H1 (cell line): Measurements from ENCODE around the gene PIM2. TPM values are rescaled to one million over a fixed set of nuclear protein-coding genes. Genes with fewer than 3 reads are reported as not detected.

Source experiments
- CTCF ChIA-PET: fragments of 300-600 bp; sonication (Branson Sonifier 250); formaldehyde crosslinking; loops from one replicate; lab custom pipeline; 2021; ENCODE audit not compliant: partially characterized antibody; lab: Charles Lee
- POLR2A ChIA-PET: fragments of 300-600 bp; sonication (Branson Sonifier 250); formaldehyde crosslinking; loops from one replicate; lab custom pipeline; 2021; ENCODE audit warnings: inconsistent platforms; ENCODE audit not compliant: partially characterized antibody; lab: Charles Lee
- DNase-seq, 2 experiments: peaks; one replicate each; pipeline versions ENCODE4 v3.0.0 to v3.0.0-alpha.2; 2010 to 2022; ENCODE audit warnings: low spot score in 2 of 2, low read depth in 1 of 2, mixed read lengths in 1 of 2
- FAIRE-seq: peaks from 2 replicates; lab custom pipeline; 2011; peaks lifted over from hg19 to GRCh38; lab: Jason Lieb, UNC
- H2AFZ ChIP-seq: 2 replicates; pipeline ENCODE4 v1.8.1; 2012; ENCODE audit warnings: low read length, inconsistent platforms
- H2AK5ac ChIP-seq: 2 replicates; pipeline ENCODE4 v1.6.1; 2013; ENCODE audit warnings: low read depth, low read length
- H2BK120ac ChIP-seq: replicated peaks from 2 replicates; pipeline ENCODE3; 2013; ENCODE audit warnings: low read depth, low read length, inconsistent platforms
- H2BK12ac ChIP-seq: 2 replicates; pipeline ENCODE4 v1.6.1; 2013; ENCODE audit warnings: low read depth, low read length
- H2BK15ac ChIP-seq: 2 replicates; pipeline ENCODE4 v1.6.1; 2013; ENCODE audit warnings: low read length
- H2BK20ac ChIP-seq: 2 replicates; pipeline ENCODE4 v1.6.1; 2013; ENCODE audit warnings: low read length
- H2BK5ac ChIP-seq: 2 replicates; pipeline ENCODE4 v1.6.1; 2013; ENCODE audit warnings: low read depth, low read length
- H3K14ac ChIP-seq: 2 replicates; pipeline ENCODE4 v1.6.1; 2013; ENCODE audit warnings: inconsistent platforms; ENCODE audit not compliant: insufficient read length
- H3K18ac ChIP-seq: 2 replicates; pipeline ENCODE4 v1.6.1; 2013; ENCODE audit warnings: low read length; ENCODE audit errors: extremely low read depth
- H3K23ac ChIP-seq: 2 replicates; pipeline ENCODE4 v1.6.1; 2013; ENCODE audit warnings: inconsistent platforms; ENCODE audit not compliant: insufficient read length
- H3K23me2 ChIP-seq: 2 replicates; pipeline ENCODE4 v1.6.1; 2013; ENCODE audit warnings: low read depth, low read length
- H3K27ac ChIP-seq: 2 replicates; pipeline ENCODE4 v1.6.1; 2011; ENCODE audit warnings: low read depth, low read length, inconsistent platforms
- H3K27me3 ChIP-seq, 4 experiments: replicated peaks in 1 of 4; 1 replicate in 1 of 4; 2 replicates in 3 of 4; pipeline versions ENCODE4 v1.6.1 to v1.8.1; 2011 to 2013; ENCODE audit warnings: low read length in 3 of 4, mild to moderate bottlenecking in 3 of 4, inconsistent platforms in 2 of 4, mixed read lengths in 2 of 4, moderate library complexity in 1 of 4; ENCODE audit not compliant: control insufficient read depth in 3 of 4, insufficient read depth in 3 of 4; ENCODE audit errors: extremely low read depth in 1 of 4
- H3K36me3 ChIP-seq, 4 experiments: 2 replicates each; pipeline versions ENCODE4 v1.6.1 to v1.8.1; 2011 to 2013; ENCODE audit warnings: mild to moderate bottlenecking in 4 of 4, low read length in 3 of 4, moderate library complexity in 2 of 4, control low read depth in 1 of 4, inconsistent platforms in 1 of 4; ENCODE audit not compliant: insufficient read depth in 4 of 4, control insufficient read depth in 2 of 4
- H3K4ac ChIP-seq: replicated peaks from 2 replicates; pipeline ENCODE3; 2013; ENCODE audit warnings: low read length, low read depth, mixed read lengths, inconsistent platforms; ENCODE audit not compliant: insufficient read length
- H3K4me1 ChIP-seq, 4 experiments: replicated peaks in 1 of 4; 1 replicate in 1 of 4; 2 replicates in 3 of 4; pipeline versions ENCODE4 v1.6.1 to v1.8.1; 2011 to 2013; ENCODE audit warnings: low read length in 3 of 4, inconsistent platforms in 2 of 4, mixed read lengths in 1 of 4; ENCODE audit not compliant: insufficient read depth in 4 of 4, control insufficient read depth in 3 of 4
- H3K4me2 ChIP-seq, 2 experiments: 2 replicates each; pipeline versions ENCODE4 v1.6.1 to v1.8.1; 2011 to 2013; ENCODE audit warnings: low read depth in 2 of 2, low read length in 2 of 2, control low read depth in 1 of 2, inconsistent platforms in 1 of 2, mild to moderate bottlenecking in 1 of 2; ENCODE audit not compliant: insufficient read depth in 1 of 2
- H3K4me3 ChIP-seq, 4 experiments: fragments of 200-600, 300-600 bp in 1 of 4; sonication (generic), shearing (Covaris generic), sonication (Bioruptor Twin) in 1 of 4; 2 replicates each; pipeline versions ENCODE4 v1.5.1 to v1.8.1; 2011 to 2016; ENCODE audit warnings: low read length in 4 of 4, low read depth in 3 of 4, control low read depth in 2 of 4, inconsistent platforms in 2 of 4, mild to moderate bottlenecking in 2 of 4, mixed read lengths in 1 of 4, moderate library complexity in 1 of 4; ENCODE audit not compliant: insufficient read depth in 2 of 4; ENCODE audit errors: extremely low read depth in 1 of 4
- H3K56ac ChIP-seq: replicated peaks from 2 replicates; pipeline ENCODE3; 2013; ENCODE audit warnings: low read depth, mild to moderate bottlenecking, mixed read lengths, low read length, inconsistent platforms; ENCODE audit not compliant: insufficient read length
- H3K79me1 ChIP-seq: 2 replicates; pipeline ENCODE4 v1.6.1; 2013; ENCODE audit warnings: low read depth, low read length, control low read depth
- H3K79me2 ChIP-seq, 2 experiments: 2 replicates each; pipeline versions ENCODE4 v1.6.1 to v1.8.1; 2012 to 2013; ENCODE audit warnings: low read length in 2 of 2, mild to moderate bottlenecking in 2 of 2, inconsistent platforms in 1 of 2; ENCODE audit not compliant: insufficient read depth in 2 of 2, control insufficient read depth in 1 of 2
- H3K9ac ChIP-seq, 4 experiments: replicated peaks in 1 of 4; 1 replicate in 1 of 4; 2 replicates in 3 of 4; pipeline versions ENCODE4 v1.6.1 to v1.8.1; 2011 to 2013; ENCODE audit warnings: low read depth in 3 of 4, low read length in 3 of 4, control low read depth in 2 of 4, mild to moderate bottlenecking in 2 of 4, moderate library complexity in 2 of 4, inconsistent platforms in 1 of 4; ENCODE audit errors: extremely low read depth in 1 of 4
- H3K9me3 ChIP-seq, 2 experiments: 2 replicates each; pipeline versions ENCODE4 v1.6.1 to v1.8.1; 2012 to 2013; ENCODE audit warnings: mild to moderate bottlenecking in 2 of 2, moderate library complexity in 2 of 2, control low read depth in 1 of 2, inconsistent platforms in 1 of 2, low read depth in 1 of 2, low read length in 1 of 2, mixed read lengths in 1 of 2; ENCODE audit not compliant: insufficient read depth in 2 of 2
- H4K20me1 ChIP-seq, 2 experiments: replicated peaks in 1 of 2; 2 replicates each; pipeline versions ENCODE3 to v1.8.1; 2011 to 2013; ENCODE audit warnings: inconsistent platforms in 2 of 2, low read length in 2 of 2, mild to moderate bottlenecking in 1 of 2; ENCODE audit not compliant: insufficient read depth in 2 of 2, control insufficient read depth in 1 of 2
- H4K5ac ChIP-seq: 2 replicates; pipeline ENCODE4 v1.6.1; 2013; ENCODE audit warnings: low read length, low read depth, mixed read lengths, inconsistent platforms; ENCODE audit not compliant: insufficient read length
- H4K8ac ChIP-seq: 2 replicates; pipeline ENCODE4 v1.8.0; 2013; ENCODE audit warnings: mild to moderate bottlenecking, moderate library complexity, low read length, inconsistent platforms; ENCODE audit not compliant: insufficient read depth; ENCODE audit errors: extremely low read depth
- H4K91ac ChIP-seq: replicated peaks from 2 replicates; pipeline ENCODE3; 2013; ENCODE audit warnings: low read length, mixed read lengths, inconsistent platforms; ENCODE audit not compliant: insufficient read length
- BACH1 ChIP-seq: IDR thresholded peaks from 2 replicates; pipeline ENCODE4 v1.6.1; 2012; ENCODE audit warnings: low read length, improper control_type of control experiment
- SRF ChIP-seq: IDR thresholded peaks from 2 replicates; pipeline ENCODE4 v1.6.1; 2011; ENCODE audit warnings: mild to moderate bottlenecking, low read depth, low read length, moderate library complexity
- WGBS, 2 experiments: shearing (Covaris generic) in 1 of 2; methylation state at CpG; one replicate each; pipeline versions ENCODE4 v1.1.6 to v1.1.7; 2013 to 2015; ENCODE audit warnings: low lambda C conversion rate in 2 of 2, mixed read lengths in 2 of 2, inconsistent platforms in 1 of 2, low coverage in 1 of 2, missing lambda C conversion rate in 1 of 2; ENCODE audit not compliant: insufficient replicate concordance in 2 of 2, insufficient coverage in 1 of 2, insufficient read length in 1 of 2; ENCODE audit errors: extremely low coverage in 1 of 2, missing lambda C conversion rate in 1 of 2; 5-methylcytosine and 5-hydroxymethylcytosine counted together
- polyA plus RNA-seq, 7 experiments: library from polyadenylated mRNA; depleted of rRNA in 3 of 7; stranded (reverse) in 5 of 7; unstranded in 2 of 7; fragments of >200 nt in 5 of 7; fragments of 200-250 nt in 2 of 7; gene quantifications; 1 replicate in 5 of 7; 2 replicates in 1 of 7; 4 replicates in 1 of 7; pipeline versions ENCODE4 v1.2.1 to v1.2.3, GENCODE V29; 2011 to 2013; ENCODE audit warnings: missing spikeins in 2 of 7, mixed read lengths in 2 of 7
- total RNA-seq: library from RNA; stranded (reverse); fragmentation: NEBNext Ultra II Directional; extraction: Animal tissue kit (Norgen Biotek cat#: 25700); gene quantifications from 2 replicates; pipeline ENCODE4 v1.2.1, GENCODE V29; 2021

PIM2 gene
- total and polyA plus RNA-seq, 2 of the 8 experiments (the other 6 are each of a cell fraction or from before 2014, with no cell fraction given): 180 to 203 TPM

- peaks cover 0 to 6% (median 0%) of the 10 kb centered on the region in 4 experiments; a peak in 4 of 8 replicates for H3K36me3 ChIP-seq
- no peak overlapping the region for H3K23ac ChIP-seq
- no peak overlapping the region for H3K14ac ChIP-seq
- H3K4me2 ChIP-seq: no peak overlapping the region
- H2AK5ac ChIP-seq: no peak overlapping the region
- no peak overlapping the region for H2BK15ac ChIP-seq
- POLR2A ChIA-PET: interaction anchor here (1.4 to 21.5 kb wide), 2 partner anchors 25 to 42 kb away, joined by 6 to 572 read pairs; partner anchors contain the start of genes PIM2, PQBP1, SLC35A2 and TIMM17B
- H4K20me1 ChIP-seq: peaks cover 0 to 4% of the 10 kb centered on the region in 2 experiments
- H3K56ac ChIP-seq: no peak overlapping the region
- no peaks in the 10 kb centered on the region for H3K79me1 ChIP-seq
- H2BK20ac ChIP-seq: no peak overlapping the region
- H3K4ac ChIP-seq: no peak overlapping the region
- H3K23me2 ChIP-seq: no peaks in the 10 kb centered on the region; the same call in 1 of the 2 replicates
- 100% methylated on average over 1 of the region's 2 CpGs; no CpG with 5 or more reads in 1 of the 2 experiments for WGBS, 2 experiments
- TF ChIP-seq SRF (no peak), BACH1 (peak; percentile 75; the same call in 1 of the 2 replicates)
- TF ChIP-seq, all 59 proteins: peak for 1
- H2AFZ ChIP-seq: no peak overlapping the region
- CTCF ChIA-PET: interaction anchor here (0.6 to 2.9 kb wide), 6 partner anchors 8 to 264 kb away, joined by 3 to 13 read pairs (median 4); no protein-coding TSS in a partner anchor
- no peak overlapping the region for H2BK12ac ChIP-seq
- no peak overlapping the region for H3K4me3 ChIP-seq
- H4K8ac ChIP-seq: no peak overlapping the region
- no peak overlapping the region for H3K27ac ChIP-seq
- no peak for FAIRE-seq
- H4K91ac ChIP-seq: no peak overlapping the region
- no peak overlapping the region for H4K5ac ChIP-seq
- H3K18ac ChIP-seq: no peak overlapping the region
- H3K9ac ChIP-seq: no peak overlapping the region
- no peak for DNase-seq
- no peak overlapping the region for H2BK120ac ChIP-seq
- H3K4me1 ChIP-seq: peaks cover 0 to 12% (median 3%) of the 10 kb centered on the region in 4 experiments; a peak in 6 of 7 replicates
- no peaks in the 10 kb centered on the region for H3K27me3 ChIP-seq
- peaks cover 0 to 70% of the 10 kb centered on the region in 2 experiments; a peak in 2 of 4 replicates for H3K79me2 ChIP-seq
- H2BK5ac ChIP-seq: no peak overlapping the region
- H3K9me3 ChIP-seq: no peaks in the 10 kb centered on the region
Observed at GRCh38 chrX:48940404-48940955, 21.7 kb upstream of the PIM2 start.
